Neuronal stem cell (in vitro differentiated cells): Measurements from ENCODE around the gene C11orf24. TPM values are rescaled to one million over a fixed set of nuclear protein-coding genes. Genes with fewer than 3 reads are reported as not detected.
A peak's percentile ranks its signal among the peaks of the same experiment; 100 is the strongest.

Source experiments
- DNase-seq: peaks from one replicate; pipeline ENCODE4 v3.0.0-alpha.2; 2013; ENCODE audit warnings: low spot score
- H2AFZ ChIP-seq: one replicate; pipeline ENCODE4 v1.6.1; 2013; ENCODE audit warnings: mild to moderate bottlenecking, low read length, inconsistent platforms
- H2AK5ac ChIP-seq: 2 replicates; pipeline ENCODE4 v1.6.1; 2013; ENCODE audit warnings: low read depth, mild to moderate bottlenecking, inconsistent platforms, low read length, moderate library complexity, mixed read lengths
- H2BK120ac ChIP-seq: 2 replicates; pipeline ENCODE4 v1.6.1; 2013; ENCODE audit warnings: low read depth, mild to moderate bottlenecking, inconsistent platforms, low read length, moderate library complexity, mixed read lengths
- H2BK12ac ChIP-seq: one replicate; pipeline ENCODE4 v1.6.1; 2013; ENCODE audit warnings: low read length, inconsistent platforms
- H2BK15ac ChIP-seq: 2 replicates; pipeline ENCODE4 v1.6.1; 2013; ENCODE audit warnings: mild to moderate bottlenecking, low read length, inconsistent platforms, mixed read lengths
- H2BK5ac ChIP-seq: one replicate; pipeline ENCODE4 v1.6.1; 2013; ENCODE audit warnings: inconsistent platforms, mild to moderate bottlenecking, low read length, moderate library complexity
- H3K14ac ChIP-seq: one replicate; pipeline ENCODE4 v1.6.1; 2013; ENCODE audit warnings: low read length, inconsistent platforms
- H3K18ac ChIP-seq: 2 replicates; pipeline ENCODE4 v1.6.1; 2013; ENCODE audit warnings: low read length, inconsistent platforms
- H3K23ac ChIP-seq: 2 replicates; pipeline ENCODE4 v1.6.1; 2013; ENCODE audit warnings: low read depth, mild to moderate bottlenecking, mixed read lengths, low read length, inconsistent platforms; ENCODE audit not compliant: poor library complexity
- H3K27ac ChIP-seq: replicated peaks from 3 replicates; pipeline ENCODE4 v1.5.1; 2013; ENCODE audit warnings: low read length, inconsistent platforms
- H3K27me3 ChIP-seq, 3 experiments: 2 replicates each; pipeline ENCODE4 v1.6.1; 2013; ENCODE audit warnings: low read length in 3 of 3, mild to moderate bottlenecking in 2 of 3, inconsistent platforms in 1 of 3, low read depth in 1 of 3, mixed read lengths in 1 of 3, moderate library complexity in 1 of 3; ENCODE audit not compliant: control insufficient read depth in 3 of 3, insufficient read depth in 3 of 3
- H3K36me3 ChIP-seq, 2 donors: replicated peaks in 1 of 2; 2 replicates each; pipeline ENCODE4 v1.6.1; 2013; ENCODE audit warnings: low read length in 2 of 2; ENCODE audit not compliant: control insufficient read depth in 2 of 2, insufficient read depth in 2 of 2
- H3K4ac ChIP-seq: 2 replicates; pipeline ENCODE4 v1.6.1; 2013; ENCODE audit warnings: inconsistent platforms, mild to moderate bottlenecking, low read length, moderate library complexity
- H3K4me1 ChIP-seq, 2 donors: 1 replicate in 1 of 2; 2 replicates in 1 of 2; pipeline ENCODE4 v1.6.1; 2013; ENCODE audit warnings: low read length in 2 of 2, low read depth in 1 of 2; ENCODE audit not compliant: control insufficient read depth in 2 of 2, insufficient read depth in 1 of 2
- H3K4me2 ChIP-seq: one replicate; pipeline ENCODE4 v1.6.1; 2013; ENCODE audit warnings: mild to moderate bottlenecking, low read length, inconsistent platforms; ENCODE audit not compliant: insufficient read depth, poor library complexity, severe bottlenecking
- H3K4me3 ChIP-seq, 2 donors: 2 replicates each; pipeline ENCODE4 v1.5.1; 2013; ENCODE audit warnings: low read length in 2 of 2, mild to moderate bottlenecking in 2 of 2, inconsistent platforms in 1 of 2, moderate library complexity in 1 of 2
- H3K79me1 ChIP-seq: one replicate; pipeline ENCODE4 v1.6.1; 2013; ENCODE audit warnings: low read depth, mild to moderate bottlenecking, inconsistent platforms, low read length, moderate library complexity
- H3K9ac ChIP-seq: one replicate; pipeline ENCODE4 v1.6.1; 2013; ENCODE audit warnings: mild to moderate bottlenecking, low read depth, low read length, inconsistent platforms; ENCODE audit not compliant: poor library complexity
- H3K9me3 ChIP-seq, 2 donors: replicated peaks in 1 of 2; 2 replicates each; pipeline versions ENCODE3 to v1.6.1; 2013; ENCODE audit warnings: low read length in 2 of 2, mild to moderate bottlenecking in 2 of 2, inconsistent platforms in 1 of 2, low read depth in 1 of 2, mixed read lengths in 1 of 2, moderate library complexity in 1 of 2; ENCODE audit not compliant: control insufficient read depth in 2 of 2, insufficient read depth in 1 of 2
- H4K8ac ChIP-seq: one replicate; pipeline ENCODE4 v1.6.1; 2013; ENCODE audit warnings: low read depth, mild to moderate bottlenecking, inconsistent platforms, low read length, moderate library complexity
- H4K91ac ChIP-seq: one replicate; pipeline ENCODE4 v1.6.1; 2013; ENCODE audit warnings: low read length, low read depth, mild to moderate bottlenecking, inconsistent platforms; ENCODE audit not compliant: poor library complexity
- WGBS, 2 donors: extraction: QIAGEN DNeasy Blood & Tissue Kit; methylation state at CpG; one replicate each; pipeline ENCODE4 v1.1.7; 2013; ENCODE audit warnings: missing lambda C conversion rate in 2 of 2, mixed read lengths in 1 of 2; ENCODE audit not compliant: insufficient read length in 2 of 2, insufficient replicate concordance in 1 of 2; ENCODE audit errors: extremely low coverage in 2 of 2; 5-methylcytosine and 5-hydroxymethylcytosine counted together
- polyA plus RNA-seq, 2 experiments: library from polyadenylated mRNA; stranded (reverse); fragments of 200-250 nt; gene quantifications; one replicate each; pipeline ENCODE4 v1.2.3, GENCODE V29; 2013

Gene C11orf24
- 36.4 TPM for polyA plus RNA-seq (2013, experiment 1 of 2)
- polyA plus RNA-seq (2013, experiment 2 of 2): 35.7 TPM

GRCh38 chr11:68271781-68272608 lies at the start of gene C11orf24:
C11orf24 (minus strand) TSS chr11:68271973; CDS start chr11:68263767, 8,206 bp downstream.
- Histone ChIP-seq H3K36me3 (peaks cover 9 to 22% of the 10 kb centered on the region in 2 donors), H2BK120ac (no peak within 1 kb of the TSS), H4K91ac (no peak within 1 kb of the TSS), H3K4me2 (peak within 1 kb of the TSS; percentile 99), H2AFZ (peak within 1 kb of the TSS; percentile 98), H3K14ac (peak within 1 kb of the TSS; percentile 58), H2BK5ac (peak within 1 kb of the TSS; percentile 83), H3K27me3 (no peaks in the 10 kb centered on the region), H3K4me1 (peaks cover 4 to 6% of the 10 kb centered on the region in 2 donors), H2BK15ac (peak within 1 kb of the TSS; percentile 56), H3K79me1 (peaks cover 4% of the 10 kb centered on the region), H2AK5ac (peak within 1 kb of the TSS; percentile 56), H3K23ac (peak within 1 kb of the TSS; percentile 98), H2BK12ac (no peak within 1 kb of the TSS), H3K9ac (peak within 1 kb of the TSS; percentile 94), H4K8ac (no peak within 1 kb of the TSS), H3K4ac (peak within 1 kb of the TSS; percentile 8), H3K9me3 (peaks cover 0 to 2% of the 10 kb centered on the region in 2 donors), H3K18ac (peak within 1 kb of the TSS; percentile 99), H3K4me3 (peak within 1 kb of the TSS; percentile 97), H3K27ac (peak within 1 kb of the TSS; percentile 73)
- DNase-seq: peak; percentile 94
- WGBS, 2 donors: no CpG with 5 or more reads among the region's 71 CpGs

GRCh38 chr11:68317147-68317785 lies 45.5 kb upstream of the C11orf24 start:
- Histone ChIP-seq H2AK5ac (no peak overlapping the region), H3K14ac (peak overlapping the region; percentile 38), H3K27me3 (peaks cover 0 to 5% (median 0%) of the 10 kb centered on the region in 3 experiments), H3K9ac (no peak overlapping the region), H3K4me3 (no peak overlapping the region), H3K23ac (peak overlapping the region; percentile 73), H2BK5ac (no peak overlapping the region), H2BK120ac (no peak overlapping the region), H3K4me1 (peaks cover 12 to 13% of the 10 kb centered on the region in 2 donors), H3K79me1 (peaks cover 19% of the 10 kb centered on the region), H4K91ac (no peak overlapping the region), H3K27ac (no peak overlapping the region), H3K9me3 (peaks cover 1 to 8% of the 10 kb centered on the region in 2 donors), H2AFZ (no peak overlapping the region), H2BK15ac (no peak overlapping the region), H3K4ac (no peak overlapping the region), H3K18ac (peak overlapping the region; percentile 72), H2BK12ac (peak overlapping the region; percentile 84), H3K4me2 (no peak overlapping the region), H4K8ac (no peak overlapping the region), H3K36me3 (peaks cover 2 to 3% of the 10 kb centered on the region in 2 donors)
- DNase-seq: no peak
- no CpG with 5 or more reads among the region's 15 CpGs for WGBS, 2 donors

GRCh38 chr11:68315171-68315920 lies 43.6 kb upstream of the C11orf24 start:
- peaks cover 12 to 13% of the 10 kb centered on the region in 2 donors for H3K4me1 ChIP-seq
- H3K9me3 ChIP-seq: peaks cover 0 to 3% of the 10 kb centered on the region in 2 donors
- DNase-seq: no peak
- H2BK5ac ChIP-seq: no peak overlapping the region
- no peak overlapping the region for H3K18ac ChIP-seq
- H3K36me3 ChIP-seq: no peaks in the 10 kb centered on the region
- peak overlapping the region; percentile 83 for H2AFZ ChIP-seq
- H4K91ac ChIP-seq: no peak overlapping the region
- no peak overlapping the region for H2BK15ac ChIP-seq
- H3K79me1 ChIP-seq: peaks cover 16% of the 10 kb centered on the region
- no peak overlapping the region for H2BK12ac ChIP-seq
- peak overlapping the region in 1 of 2 donors; percentile 95 for H3K4me3 ChIP-seq
- H3K27ac ChIP-seq: no peak overlapping the region
- peaks cover 0 to 5% (median 0%) of the 10 kb centered on the region in 3 experiments for H3K27me3 ChIP-seq
- peak overlapping the region; percentile 16 for H3K23ac ChIP-seq
- peak overlapping the region; percentile 3 for H3K14ac ChIP-seq
- no peak overlapping the region for H3K9ac ChIP-seq
- WGBS, 2 donors: no CpG with 5 or more reads among the region's 19 CpGs
- H2AK5ac ChIP-seq: peak overlapping the region; percentile 15
- no peak overlapping the region for H2BK120ac ChIP-seq
- no peak overlapping the region for H4K8ac ChIP-seq
- H3K4ac ChIP-seq: no peak overlapping the region
- no peak overlapping the region for H3K4me2 ChIP-seq
